GM18951 (cell line): ENCODE data around the gene POLR1E.

Source experiments
- POLR2A ChIP-seq: IDR thresholded peaks from 4 replicates; pipeline ENCODE4 v1.6.1; 2011; ENCODE audit warnings: mild to moderate bottlenecking; ENCODE audit not compliant: insufficient read length, insufficient read depth; ENCODE audit errors: extremely low read depth
- in situ Hi-C: fragments of 300-500 bp; cut with MboI; formaldehyde crosslinking; loops from one replicate; pipeline ENCODE4 v1.12.0; 2022; ENCODE audit warnings: low sequenced_read_pairs, mixed read lengths, inconsistent platforms; ENCODE audit not compliant: unreplicated experiment

Gene POLR1E

DNA sequence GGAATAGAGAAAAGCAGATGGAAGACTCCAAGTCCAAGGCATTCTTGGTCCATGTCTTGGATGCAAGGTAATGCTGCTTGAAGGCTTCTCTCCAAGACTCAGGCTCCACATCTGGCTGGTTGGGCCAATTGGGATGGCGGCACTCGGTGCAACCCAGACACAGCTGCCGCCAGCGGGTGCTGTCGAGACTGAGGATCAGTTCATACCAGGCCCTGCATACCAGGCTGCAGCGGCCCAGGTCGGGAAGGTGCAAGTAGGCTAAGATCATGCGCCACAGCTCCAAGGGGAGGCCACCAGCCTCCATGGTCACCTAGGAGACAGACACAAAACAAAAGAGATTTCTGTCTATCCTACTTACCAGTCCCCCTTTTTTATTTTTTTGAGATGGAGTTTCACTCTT is 55.7 kb downstream of the POLR1E start:
- no peak for TF ChIP-seq POLR2A
- in situ Hi-C loops, result no loop called here

DNA sequence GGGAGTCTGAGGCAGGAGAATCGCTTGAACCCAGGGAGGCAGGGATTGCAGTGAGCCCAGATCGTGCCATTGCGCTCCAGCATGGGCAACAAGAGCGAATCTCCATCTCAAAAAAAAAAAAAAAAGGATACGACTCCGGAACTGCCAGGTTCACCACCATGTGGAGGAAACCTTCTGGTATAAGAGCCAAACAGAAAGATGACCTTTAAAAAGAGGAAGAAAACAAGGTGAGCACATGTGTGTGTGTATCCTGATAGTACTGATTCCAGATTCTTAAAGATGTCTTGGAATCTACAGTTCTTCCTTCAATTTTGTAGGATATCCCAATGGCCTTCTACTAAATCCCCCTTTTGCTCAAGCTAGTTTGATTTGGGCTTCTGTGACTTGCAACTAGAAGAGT is 56.7 kb downstream of the POLR1E start:
- TF ChIP-seq POLR2A, result no peak
- in situ Hi-C loops, result no loop called here

DNA sequence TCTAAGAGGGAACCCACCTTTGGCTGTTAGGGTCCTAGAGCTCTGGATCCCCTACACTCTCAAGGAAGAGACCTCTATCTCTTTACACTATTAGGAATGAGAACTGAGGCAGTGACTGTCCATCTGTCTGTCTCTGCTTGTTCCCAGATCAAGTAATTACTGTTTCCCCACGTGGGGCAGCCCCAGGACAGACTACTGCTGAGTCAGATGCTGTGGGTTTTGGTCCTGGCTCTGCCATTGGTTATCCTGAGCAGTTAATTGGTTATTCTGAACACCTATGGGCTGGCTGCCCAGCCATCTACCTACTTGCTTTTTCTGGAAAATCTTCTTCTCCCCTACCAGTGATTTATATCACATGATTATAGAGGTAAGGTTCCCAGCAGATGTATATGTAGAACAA is 57.1 kb downstream of the POLR1E start:
- no peak for TF ChIP-seq POLR2A
- in situ Hi-C loops, result no loop called here

DNA sequence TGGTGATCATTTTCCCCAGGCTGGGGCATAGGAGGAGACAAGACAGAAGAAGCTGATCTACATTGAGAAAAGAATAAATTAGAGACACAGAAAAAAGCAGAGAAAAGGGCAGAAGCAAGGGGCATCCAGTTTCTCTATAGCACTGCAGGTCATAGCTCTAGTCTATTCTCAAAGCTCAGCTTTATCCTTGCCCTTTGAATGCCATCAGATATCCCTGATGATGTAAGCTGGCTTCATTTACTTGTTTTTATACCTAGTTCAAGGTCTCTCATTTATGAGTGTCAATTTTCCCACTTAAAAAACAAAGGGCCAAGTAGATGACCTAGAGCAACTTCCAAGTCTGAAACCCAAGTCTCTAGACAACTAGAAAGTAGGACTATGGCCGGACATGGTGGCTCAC is 57.7 kb downstream of the POLR1E start:
- no peak for TF ChIP-seq POLR2A
- in situ Hi-C loops, result no loop called here

DNA sequence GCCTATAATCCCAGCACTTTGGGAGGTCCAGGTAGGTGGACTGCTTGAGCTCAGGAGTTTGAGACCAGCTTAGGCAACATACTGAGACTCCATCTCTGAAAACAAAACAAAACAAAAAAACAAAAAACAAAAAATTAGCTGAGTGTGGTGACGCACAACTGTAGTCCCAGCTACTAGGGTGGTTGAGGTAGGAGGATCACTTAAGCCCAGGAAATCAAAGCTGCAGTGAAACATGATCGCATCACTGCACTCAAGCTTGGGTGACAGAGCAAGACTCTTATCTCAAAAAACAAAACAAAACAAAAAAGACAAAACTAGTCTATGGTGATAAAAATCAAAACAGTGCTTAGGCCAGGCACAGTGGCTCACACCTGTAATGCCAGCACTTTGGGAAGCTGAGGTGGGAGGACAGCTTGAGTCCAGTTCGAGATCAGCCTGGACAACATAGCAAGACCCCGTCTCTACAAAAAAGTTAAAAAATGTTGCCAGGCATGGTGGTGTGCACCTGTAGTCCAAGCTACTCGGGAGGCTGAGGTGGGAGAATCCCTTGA is 61.7 kb downstream of the POLR1E start:
- in situ Hi-C loops, result no loop called here

DNA sequence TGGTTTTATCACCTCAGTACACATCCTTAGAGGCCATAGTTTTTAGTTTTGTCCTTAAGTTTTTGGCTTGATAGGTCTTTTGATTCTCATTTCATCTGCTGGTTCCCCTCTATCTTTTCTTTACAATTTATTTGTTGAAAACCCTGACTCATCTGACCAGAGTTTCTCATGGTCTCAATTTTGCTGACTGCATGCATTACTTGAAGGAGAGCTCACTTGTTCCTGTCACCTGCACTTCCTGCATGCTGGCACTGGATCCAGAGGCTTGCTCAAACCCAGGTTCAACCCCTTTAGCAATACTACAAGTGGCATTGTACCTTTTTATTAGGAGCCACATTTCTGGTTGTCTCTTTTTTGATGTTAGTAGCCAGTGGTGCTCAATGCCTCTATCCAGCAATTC is 63.8 kb downstream of the POLR1E start:
- no peak for TF ChIP-seq POLR2A
- in situ Hi-C loops, result no loop called here

More for the DNA sequence above, 61.7 kb downstream of the POLR1E start:
- TF ChIP-seq POLR2A, result no peak

DNA sequence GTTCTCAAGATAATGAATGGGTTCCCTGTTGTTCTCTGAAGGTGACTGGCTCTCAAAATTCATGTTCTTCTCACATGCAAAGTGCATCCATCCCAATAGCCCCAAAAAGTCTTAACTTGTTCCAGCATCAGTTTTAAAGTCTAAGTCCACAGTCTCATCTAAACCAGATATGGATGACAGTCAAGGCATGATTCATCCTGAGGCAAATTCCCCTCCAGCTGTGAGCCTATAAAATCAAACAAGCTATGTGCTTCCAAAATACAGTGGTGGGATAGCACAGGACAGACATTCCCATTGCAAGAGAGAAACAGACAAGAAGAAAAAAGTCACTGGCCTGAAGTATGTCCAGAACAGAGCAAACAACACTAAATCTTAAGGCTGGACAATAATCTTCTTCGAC is 65.0 kb downstream of the POLR1E start:
- TF ChIP-seq POLR2A, result no peak
- in situ Hi-C loops, result no loop called here

DNA sequence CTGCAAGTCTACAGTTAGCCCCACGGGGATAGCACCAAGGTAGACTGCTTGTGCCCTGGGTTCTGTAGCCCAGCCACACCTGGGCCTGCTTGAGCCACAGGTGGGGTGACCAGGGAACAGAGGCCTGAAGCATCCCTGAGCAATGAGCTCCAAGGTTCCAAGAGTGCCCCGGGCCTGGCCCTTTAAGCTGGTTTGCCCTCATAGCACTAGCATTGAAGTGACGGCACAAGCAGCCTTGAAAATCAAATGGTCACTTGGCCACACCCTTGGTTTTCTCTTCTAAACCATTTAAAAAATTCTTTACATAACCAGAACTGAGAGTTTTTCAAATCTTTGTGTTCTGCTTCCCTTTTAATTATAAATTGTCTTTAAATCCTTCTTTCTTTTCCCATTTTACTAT is 65.7 kb downstream of the POLR1E start:
- in situ Hi-C loops, result no loop called here
- no peak for TF ChIP-seq POLR2A

DNA sequence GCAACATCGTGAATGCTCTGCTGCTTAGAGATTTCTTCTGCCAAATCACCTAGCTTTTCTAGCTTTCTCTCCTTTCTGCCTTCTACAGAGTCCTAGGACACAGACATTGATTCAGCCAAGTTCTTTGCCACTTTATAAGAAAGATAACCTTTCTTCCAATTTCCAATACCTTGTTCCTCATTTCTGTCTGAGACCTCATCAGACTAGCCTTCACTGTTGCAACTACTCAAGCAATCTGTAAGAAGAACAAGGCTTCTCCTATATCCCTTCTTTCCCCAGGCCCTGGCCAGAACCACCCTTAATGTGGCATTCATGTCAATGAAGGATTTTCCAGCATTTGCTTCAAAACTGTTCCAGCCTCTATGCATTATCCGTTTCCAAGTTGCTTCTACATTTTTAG is 66.1 kb downstream of the POLR1E start:
- in situ Hi-C loops, result no loop called here
- TF ChIP-seq POLR2A, result no peak
